Immature natural killer cell (primary cell): ENCODE data around the gene CDCA3. TPM values are rescaled to one million over a fixed set of nuclear protein-coding genes. Genes with fewer than 3 reads are reported as not detected.
"Not testable (repeated sequence)": the region's sequence is repeated elsewhere in the genome, so short reads cannot be mapped to it uniquely, and the experiment has no call there.

Experiments used
- DNase-seq, 3 donors: peaks; one replicate each; pipeline ENCODE4 v3.0.0; 2022; ENCODE audit warnings: mixed read lengths in 1 of 3
- H3K27ac Mint-ChIP-seq, 6 donors: one replicate each; pipeline ENCODE4 v1.8.0; 2020; ENCODE audit warnings: mixed read lengths in 6 of 6, mild to moderate bottlenecking in 5 of 6, inconsistent platforms in 4 of 6, moderate library complexity in 3 of 6
- H3K27me3 Mint-ChIP-seq, 3 donors: one replicate each; pipeline ENCODE4 v1.8.0; 2020 to 2021; ENCODE audit warnings: low read depth in 3 of 3, mild to moderate bottlenecking in 3 of 3, mixed read lengths in 3 of 3, moderate library complexity in 3 of 3, inconsistent platforms in 1 of 3
- H3K36me3 Mint-ChIP-seq, 3 donors: one replicate each; pipeline ENCODE4 v1.8.0; 2020; ENCODE audit warnings: mixed read lengths in 3 of 3, inconsistent platforms in 2 of 3, mild to moderate bottlenecking in 2 of 3
- H3K4me1 Mint-ChIP-seq, 2 donors: one replicate each; pipeline ENCODE4 v1.8.0; 2020; ENCODE audit warnings: inconsistent platforms in 2 of 2, mild to moderate bottlenecking in 2 of 2, mixed read lengths in 2 of 2, moderate library complexity in 1 of 2
- H3K4me3 Mint-ChIP-seq, 5 donors: one replicate each; pipeline ENCODE4 v1.8.0; 2020; ENCODE audit warnings: mild to moderate bottlenecking in 5 of 5, mixed read lengths in 5 of 5, inconsistent platforms in 3 of 5, moderate library complexity in 3 of 5
- H3K9me3 Mint-ChIP-seq, 6 donors: one replicate each; pipeline ENCODE4 v1.8.0; 2020; ENCODE audit warnings: mild to moderate bottlenecking in 6 of 6, mixed read lengths in 6 of 6, inconsistent platforms in 4 of 6, moderate library complexity in 3 of 6
- polyA plus RNA-seq, 3 donors: library from polyadenylated mRNA; unstranded; fragments of 300-500 nt; fragmentation: Illumina TruSeq; gene quantifications; one replicate each; pipeline ENCODE4 v1.2.3, GENCODE V29; 2021

Gene CDCA3
- polyA plus RNA-seq, 3 donors from 2014 or later = 0.99 to 1.5 TPM; not detected in 1

DNA sequence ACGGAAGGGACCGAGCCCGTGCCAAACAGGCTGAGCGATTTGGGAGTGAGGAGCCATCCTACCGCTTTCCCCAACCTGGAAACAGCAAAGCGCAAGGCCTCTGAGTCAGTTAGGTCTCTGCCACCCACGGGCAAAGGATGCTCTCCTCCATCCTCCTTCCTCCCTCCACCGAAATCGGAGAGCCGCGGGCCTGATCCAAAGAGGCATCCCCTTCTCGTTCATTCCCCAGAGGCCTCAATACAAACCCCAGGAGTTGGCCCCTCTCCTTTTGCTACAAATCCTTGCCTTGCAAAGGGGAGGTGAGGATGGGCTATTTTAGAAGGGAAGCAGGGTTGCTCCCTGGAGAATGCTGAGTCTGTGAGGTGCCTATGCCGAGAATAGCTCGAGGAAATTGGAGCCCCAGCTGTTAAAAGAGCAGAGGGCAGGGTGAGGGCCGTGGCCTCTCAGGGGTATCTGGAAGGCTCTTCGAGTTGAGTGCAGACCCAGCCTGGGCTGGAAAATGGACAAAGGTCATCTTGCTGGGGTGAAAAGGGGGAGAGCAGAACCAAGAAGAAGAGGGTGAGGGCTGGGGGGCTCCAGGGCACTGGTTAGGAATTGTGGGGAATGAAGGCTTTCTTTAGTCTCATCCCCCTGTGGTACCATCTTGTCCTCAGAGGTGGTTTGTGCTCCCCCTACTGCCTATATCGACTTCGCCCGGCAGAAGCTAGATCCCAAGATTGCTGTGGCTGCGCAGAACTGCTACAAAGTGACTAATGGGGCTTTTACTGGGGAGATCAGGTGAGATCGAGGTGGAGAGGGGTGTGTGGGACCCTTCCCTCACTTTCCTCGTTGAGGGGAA lies 17.3 kb upstream of the CDCA3 start:
- Mint-ChIP-seq H3K27ac (peak overlapping the region; percentile 58 to 83 (median 80)), H3K4me3 (peak overlapping the region; percentile 85 to 92 (median 86)), H3K4me1 (peaks cover 51 to 52% of the 10 kb centered on the region in 2 donors), H3K9me3 (no peaks in the 10 kb centered on the region), H3K27me3 (peaks cover 2 to 6% (median 5%) of the 10 kb centered on the region in 3 donors), H3K36me3 (peaks cover 6 to 21% (median 13%) of the 10 kb centered on the region in 3 donors)
- no peak for DNase-seq

- Mint-ChIP-seq H3K27ac (peak within 1 kb of the TSS; percentile 66 to 95 (median 87)), H3K36me3 (peaks cover 8 to 26% (median 16%) of the 10 kb centered on the region in 3 donors), H3K9me3 (no peaks in the 10 kb centered on the region), H3K27me3 (peaks cover 2 to 5% (median 3%) of the 10 kb centered on the region in 3 donors), H3K4me1 (peaks cover 51 to 52% of the 10 kb centered on the region in 2 donors), H3K4me3 (peak within 1 kb of the TSS; percentile 91 to 95 (median 92))
- DNase-seq = peak; percentile 76 to 79 (median 78)
Measured at GRCh38 chr12:6867413-6868210, 16.5 kb upstream of the CDCA3 start, which contains the start of gene TPI1. TPI1 (plus strand) TSS chr12:6867531; CDS start chr12:6867567, 36 bp downstream.

- DNase-seq = no peak
- peaks cover 45 to 46% of the 10 kb centered on the region in 2 donors for H3K4me1 Mint-ChIP-seq
- no peaks in the 10 kb centered on the region for H3K9me3 Mint-ChIP-seq
Measured at GRCh38 chr12:6866920-6867412, 15.9 kb upstream of the CDCA3 start.

GRCh38 chr12:6866163-6866919 lies 15.3 kb upstream of the CDCA3 start:
- peaks cover 38 to 41% of the 10 kb centered on the region in 2 donors for H3K4me1 Mint-ChIP-seq
- H3K4me3 Mint-ChIP-seq = peak overlapping the region; percentile 91 to 95 (median 92)
- DNase-seq = no peak
- H3K9me3 Mint-ChIP-seq = no peaks in the 10 kb centered on the region
- H3K27ac Mint-ChIP-seq = peak overlapping the region in 3 of 6 donors; percentile 9 to 87 (median 49)
- H3K36me3 Mint-ChIP-seq = peaks cover 12 to 34% (median 23%) of the 10 kb centered on the region in 3 donors
- peaks cover 3 to 4% (median 4%) of the 10 kb centered on the region in 3 donors for H3K27me3 Mint-ChIP-seq

More at GRCh38 chr12:6866920-6867412, 15.9 kb upstream of the CDCA3 start:
- peak overlapping the region; percentile 66 to 95 (median 87) for H3K27ac Mint-ChIP-seq
- peak overlapping the region; percentile 91 to 95 (median 92) for H3K4me3 Mint-ChIP-seq
- peaks cover 12 to 31% (median 21%) of the 10 kb centered on the region in 3 donors for H3K36me3 Mint-ChIP-seq
- H3K27me3 Mint-ChIP-seq = peaks cover 3 to 4% (median 4%) of the 10 kb centered on the region in 3 donors

DNA sequence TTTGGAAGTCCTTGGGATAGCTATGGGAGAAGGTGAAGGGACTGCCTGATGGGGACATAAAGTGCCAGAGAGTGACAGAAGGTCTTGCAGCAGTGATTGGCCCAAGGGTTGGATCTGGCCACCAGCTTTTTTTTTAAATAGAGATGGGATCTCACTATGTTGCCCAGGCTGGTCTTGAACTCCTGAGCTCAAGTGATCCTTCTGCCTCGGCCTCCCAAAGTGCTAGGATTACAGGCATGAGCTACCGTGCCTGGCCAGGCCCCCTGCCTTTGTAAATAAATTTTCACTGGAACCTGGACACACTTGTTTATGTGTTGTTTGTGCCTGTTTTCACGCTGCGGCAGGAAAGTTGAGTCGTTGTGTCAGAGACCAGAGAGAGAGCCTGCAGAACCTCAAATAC lies 14.2 kb upstream of the CDCA3 start:
- peaks cover 22 to 38% (median 29%) of the 10 kb centered on the region in 3 donors for H3K36me3 Mint-ChIP-seq
- H3K27me3 Mint-ChIP-seq, H3K9me3 Mint-ChIP-seq, DNase-seq: not testable (repeated sequence)
- H3K4me3 Mint-ChIP-seq = peak overlapping the region in 4 of 5 donors; percentile 31 to 62 (median 37)
- H3K4me1 Mint-ChIP-seq = peaks cover 28 to 31% of the 10 kb centered on the region in 2 donors
- H3K27ac Mint-ChIP-seq = peak overlapping the region in 3 of 6 donors; percentile 15 to 57 (median 38)

GRCh38 chr12:6863586-6864321 lies 12.7 kb upstream of the CDCA3 start:
- peaks cover 2 to 4% (median 4%) of the 10 kb centered on the region in 3 donors for H3K27me3 Mint-ChIP-seq
- no peak overlapping the region for H3K27ac Mint-ChIP-seq
- peaks cover 15 to 18% of the 10 kb centered on the region in 2 donors for H3K4me1 Mint-ChIP-seq
- no peak for DNase-seq
- no peak overlapping the region for H3K4me3 Mint-ChIP-seq
- no peaks in the 10 kb centered on the region for H3K9me3 Mint-ChIP-seq
- H3K36me3 Mint-ChIP-seq = peaks cover 23 to 36% (median 29%) of the 10 kb centered on the region in 3 donors

DNA sequence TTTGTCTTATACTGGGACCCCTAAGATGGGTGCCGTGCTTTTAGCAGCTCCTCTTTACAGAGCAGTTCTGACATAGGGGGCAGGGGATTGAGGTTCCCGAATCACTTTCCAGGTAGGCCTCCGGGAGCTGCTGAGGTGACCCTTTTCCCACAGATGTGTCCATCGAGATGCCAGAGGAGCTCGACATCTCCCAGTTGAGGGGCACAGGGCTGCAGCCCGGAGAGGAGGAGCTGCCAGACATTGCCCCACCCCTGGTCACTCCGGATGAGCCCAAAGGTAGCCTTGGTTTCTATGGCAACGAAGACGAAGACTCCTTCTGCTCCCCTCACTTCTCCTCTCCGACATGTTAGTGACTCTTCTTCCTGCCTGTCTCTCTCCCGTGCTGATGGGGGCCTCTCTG lies 11.9 kb upstream of the CDCA3 start:
- no peak for DNase-seq
- Mint-ChIP-seq H3K4me3 (no peak overlapping the region), H3K27ac (no peak overlapping the region), H3K9me3 (no peaks in the 10 kb centered on the region), H3K36me3 (peaks cover 23 to 38% (median 32%) of the 10 kb centered on the region in 3 donors), H3K27me3 (peaks cover 2 to 4% (median 4%) of the 10 kb centered on the region in 3 donors), H3K4me1 (peaks cover 8 to 11% of the 10 kb centered on the region in 2 donors)

DNA sequence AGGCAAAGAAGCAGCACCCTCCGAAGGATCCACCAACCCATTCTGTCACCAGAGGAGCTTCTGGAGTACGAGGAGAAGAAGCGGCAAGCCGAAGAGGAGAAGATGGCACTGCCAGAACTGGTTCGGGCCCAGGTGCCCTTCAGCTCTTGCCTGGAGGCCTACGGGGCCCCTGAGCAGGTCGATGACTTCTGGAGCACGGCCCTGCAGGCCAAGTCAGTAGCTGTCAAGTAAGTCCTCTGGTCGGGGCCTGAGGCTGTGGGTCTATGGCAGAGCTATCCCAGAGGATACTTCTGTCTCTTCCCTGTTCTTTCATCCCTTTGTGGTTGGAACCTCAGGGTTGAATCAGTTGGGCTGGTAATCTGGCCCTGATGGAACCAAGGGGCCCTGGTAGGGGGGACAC lies 10.3 kb upstream of the CDCA3 start:
- H3K9me3 Mint-ChIP-seq = no peaks in the 10 kb centered on the region
- H3K27me3 Mint-ChIP-seq = peaks cover 0 to 2% (median 0%) of the 10 kb centered on the region in 3 donors
- H3K36me3 Mint-ChIP-seq = peaks cover 31 to 47% (median 41%) of the 10 kb centered on the region in 3 donors
- no peak for DNase-seq
- H3K4me3 Mint-ChIP-seq = no peak overlapping the region
- no peak overlapping the region for H3K27ac Mint-ChIP-seq
- no peaks in the 10 kb centered on the region for H3K4me1 Mint-ChIP-seq

DNA sequence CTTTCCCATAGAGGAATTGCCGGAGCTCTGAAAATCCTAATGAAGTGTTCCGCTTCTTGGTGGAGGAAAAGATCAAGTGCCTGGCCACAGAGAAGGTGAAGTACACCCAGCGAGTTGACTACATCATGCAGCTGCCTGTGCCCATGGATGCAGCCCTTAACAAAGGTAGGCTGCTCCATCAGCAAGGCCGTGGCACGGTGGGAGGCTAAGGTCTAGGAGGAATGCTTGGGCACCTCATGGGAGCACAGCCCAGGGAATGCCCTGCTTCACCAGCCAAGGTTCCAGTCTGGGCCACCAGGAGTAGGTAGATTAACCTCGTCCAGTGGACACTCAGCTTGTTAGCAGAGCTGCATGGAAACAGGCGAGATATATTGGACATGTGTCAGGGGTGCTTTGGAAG lies 9.9 kb upstream of the CDCA3 start:
- no peak overlapping the region for H3K4me3 Mint-ChIP-seq

GRCh38 chr12:6860116-6860515 lies 9.0 kb upstream of the CDCA3 start:
- DNase-seq = no peak
- H3K36me3 Mint-ChIP-seq = peaks cover 30 to 53% (median 44%) of the 10 kb centered on the region in 3 donors
- H3K27me3 Mint-ChIP-seq = peaks cover 0 to 3% (median 2%) of the 10 kb centered on the region in 3 donors
- no peak overlapping the region for H3K27ac Mint-ChIP-seq
- no peaks in the 10 kb centered on the region for H3K4me1 Mint-ChIP-seq
- no peaks in the 10 kb centered on the region for H3K9me3 Mint-ChIP-seq
- no peak overlapping the region for H3K4me3 Mint-ChIP-seq

More for the DNA sequence above, 9.9 kb upstream of the CDCA3 start:
- Mint-ChIP-seq H3K27ac (no peak overlapping the region), H3K9me3 (no peaks in the 10 kb centered on the region), H3K36me3 (peaks cover 31 to 49% (median 41%) of the 10 kb centered on the region in 3 donors), H3K27me3 (peaks cover 0 to 2% (median under 1%) of the 10 kb centered on the region in 3 donors), H3K4me1 (no peaks in the 10 kb centered on the region)
- no peak for DNase-seq

- DNase-seq = no peak
- Mint-ChIP-seq H3K4me1 (peaks cover 0 to 4% of the 10 kb centered on the region in 2 donors), H3K27me3 (peaks cover 0 to 3% (median 2%) of the 10 kb centered on the region in 3 donors), H3K27ac (no peak overlapping the region), H3K9me3 (no peaks in the 10 kb centered on the region), H3K4me3 (no peak overlapping the region), H3K36me3 (peaks cover 28 to 47% (median 38%) of the 10 kb centered on the region in 3 donors)
Measured at GRCh38 chr12:6858799-6859198, 7.7 kb upstream of the CDCA3 start.

GRCh38 chr12:6855322-6855721 lies 4.2 kb upstream of the CDCA3 start:
- Mint-ChIP-seq H3K4me1 (peaks cover 21 to 29% of the 10 kb centered on the region in 2 donors), H3K27me3 (peaks cover 6 to 10% (median 10%) of the 10 kb centered on the region in 3 donors), H3K4me3 (no peak overlapping the region), H3K36me3 (peaks cover 10 to 24% (median 16%) of the 10 kb centered on the region in 3 donors), H3K9me3 (no peaks in the 10 kb centered on the region), H3K27ac (no peak overlapping the region)
- no peak for DNase-seq
